ENCODE data around the gene KRTAP10-4. TPM values are rescaled to one million over a fixed set of nuclear protein-coding genes. Genes with fewer than 3 reads are reported as not detected.
"Not testable (repeated sequence)": the region's sequence is repeated elsewhere in the genome, so short reads cannot be mapped to it uniquely, and the experiment has no call there.

KRTAP10-4 gene
- total and polyA plus RNA-seq, 10 of the 15 experiments (the other 5 are each of a cell fraction or from before 2014, with no cell fraction given): not detected

DNA sequence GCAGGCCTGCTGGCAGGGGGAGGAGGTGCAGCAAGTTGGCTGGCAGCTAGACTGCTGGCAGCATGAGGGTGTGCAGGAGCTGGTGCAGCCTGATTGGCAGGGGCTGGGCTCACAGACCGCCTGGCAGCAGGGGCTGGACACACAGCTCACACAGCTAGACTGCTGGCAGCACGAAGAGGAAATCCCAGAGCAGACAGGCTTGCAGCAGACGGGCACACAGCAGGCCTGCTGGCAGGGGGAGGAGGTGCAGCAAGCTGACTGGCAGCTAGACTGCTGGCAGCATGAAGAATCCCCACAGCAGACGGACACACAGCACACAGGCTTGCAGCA lies 18.2 kb downstream of the KRTAP10-4 start:
- DNase-seq (ENCODE audit: low read depth, low spot score); H3K9me3 ChIP-seq (replicated peaks; ENCODE audit: control insufficient read depth, insufficient read depth, low read length); H3K27ac ChIP-seq (ENCODE audit: control insufficient read depth, insufficient read depth); RAD21 ChIA-PET (ENCODE audit: unreplicated experiment); POLR2A ChIA-PET; CTCF ChIA-PET; H4K20me1 ChIP-seq (ENCODE audit: control insufficient read depth, insufficient read depth); BruUV-seq (replicated peaks); H3K4me1 ChIP-seq (ENCODE audit: control insufficient read depth, insufficient read depth, low read length); ATAC-seq; H3K4me2 ChIP-seq (ENCODE audit: control insufficient read depth, insufficient read depth); intact Hi-C loops (cut with micrococcal nuclease; ENCODE audit: unreplicated experiment); H3K9ac ChIP-seq (ENCODE audit: control insufficient read depth, insufficient read depth, low read length); H3K4me3 ChIP-seq; SMC1A ChIA-PET (ENCODE audit: uncharacterized antibody, unreplicated experiment); H3K36me3 ChIP-seq (ENCODE audit: control insufficient read depth in 2 of 2, insufficient read depth in 2 of 2, low read length in 1 of 2); in situ Hi-C loops (cut with MboI); H3K27me3 ChIP-seq (replicated peaks in 1 of 2; ENCODE audit: control insufficient read depth in 2 of 2, insufficient read depth in 2 of 2, low read length in 1 of 2); H3K79me2 ChIP-seq (ENCODE audit: control insufficient read depth, insufficient read depth, low read length); H2AFZ ChIP-seq (ENCODE audit: control insufficient read depth, low read depth, low read length); FAIRE-seq: not testable (repeated sequence)
- WGBS (ENCODE audit: insufficient coverage, insufficient replicate concordance, low lambda C conversion rate, missing lambda C conversion rate): 0% methylated on average over 2 of the region's 4 CpGs

DNA sequence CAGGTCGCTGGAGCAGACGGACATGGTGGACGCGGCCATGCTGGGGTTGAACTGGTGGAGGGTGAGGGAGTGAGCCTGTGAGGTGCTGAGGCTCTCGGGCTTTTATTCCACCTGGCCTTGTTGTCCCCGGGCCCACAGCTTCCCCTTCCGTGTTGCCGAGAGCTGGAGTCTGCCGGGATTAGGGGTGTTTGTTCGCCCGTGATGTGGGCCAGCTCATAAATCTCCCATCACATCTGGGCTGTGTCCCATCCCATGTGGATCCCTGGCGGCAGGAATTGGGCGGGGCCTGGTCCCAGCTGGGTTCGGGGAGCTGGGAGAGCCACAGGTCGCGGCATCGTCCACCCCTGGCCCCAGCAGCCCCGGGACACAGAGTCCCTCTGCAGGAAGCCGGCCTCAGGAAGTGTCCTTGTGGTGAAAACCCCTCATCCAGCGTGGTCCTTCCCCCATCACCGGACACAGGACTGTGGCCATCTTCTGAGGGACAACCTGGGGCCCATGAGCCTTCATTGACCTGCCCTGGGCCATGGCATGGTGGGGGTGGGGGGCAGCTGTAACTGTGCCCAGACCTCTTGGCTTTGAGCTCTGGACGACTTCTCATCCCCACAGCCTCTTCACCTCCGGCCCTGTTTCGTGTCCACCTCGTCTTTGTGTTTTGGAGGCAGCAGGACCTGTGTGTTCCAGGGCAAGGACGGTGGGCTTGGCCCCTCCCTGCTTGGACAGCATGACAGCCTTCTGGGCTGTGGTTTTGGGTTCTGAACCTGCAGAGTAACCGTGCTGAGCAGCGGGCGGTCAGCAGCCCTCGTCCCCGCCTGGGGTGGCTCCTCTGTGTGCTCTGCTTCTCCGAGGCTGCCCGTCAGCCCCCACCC lies 19.1 kb downstream of the KRTAP10-4 start, which contains the start of gene KRTAP10-6:
Gene KRTAP10-6, minus strand, starts transcription at position 60 of the 866 bp plus-strand sequence. Its CDS starts 21 bp downstream, at position 39.
- DNase-seq (ENCODE audit: low read depth, low spot score) (no peak), ATAC-seq (no peak), FAIRE-seq (no peak)
- no peaks in the 10 kb centered on the region for H3K27me3 ChIP-seq (replicated peaks in 1 of 2; ENCODE audit: control insufficient read depth in 2 of 2, insufficient read depth in 2 of 2, low read length in 1 of 2)
- no peaks in the 10 kb centered on the region for H4K20me1 ChIP-seq (ENCODE audit: control insufficient read depth, insufficient read depth)
- H3K79me2 ChIP-seq (ENCODE audit: control insufficient read depth, insufficient read depth, low read length): no peaks in the 10 kb centered on the region
- no peak within 1 kb of the TSS for H2AFZ ChIP-seq (ENCODE audit: control insufficient read depth, low read depth, low read length)
- H3K9me3 ChIP-seq (replicated peaks; ENCODE audit: control insufficient read depth, insufficient read depth, low read length): no peaks in the 10 kb centered on the region; the same call in 2 of the 3 replicates
- no peak within 1 kb of the TSS for H3K27ac ChIP-seq (ENCODE audit: control insufficient read depth, insufficient read depth)
- no peak within 1 kb of the TSS for H3K4me2 ChIP-seq (ENCODE audit: control insufficient read depth, insufficient read depth)
- SMC1A ChIA-PET (ENCODE audit: uncharacterized antibody, unreplicated experiment): no interaction called here
- no peaks in the 10 kb centered on the region for H3K4me1 ChIP-seq (ENCODE audit: control insufficient read depth, insufficient read depth, low read length)
- in situ Hi-C loops (cut with MboI) (no loop called here), intact Hi-C loops (cut with micrococcal nuclease; ENCODE audit: unreplicated experiment) (no loop called here)
- CTCF ChIA-PET: no interaction called here
- no TSS peak for BruUV-seq (replicated peaks)
- H3K36me3 ChIP-seq (ENCODE audit: control insufficient read depth in 2 of 2, insufficient read depth in 2 of 2, low read length in 1 of 2): no peaks in the 10 kb centered on the region
- no peak within 1 kb of the TSS for H3K4me3 ChIP-seq
- POLR2A ChIA-PET: no interaction called here
- 32% methylated on average over 33 of the region's 33 CpGs for WGBS (ENCODE audit: insufficient coverage, insufficient replicate concordance, low lambda C conversion rate, missing lambda C conversion rate)
- no peak within 1 kb of the TSS for H3K9ac ChIP-seq (ENCODE audit: control insufficient read depth, insufficient read depth, low read length)
- RAD21 ChIA-PET (ENCODE audit: unreplicated experiment): no interaction called here
- TF ChIP-seq JUNB (IDR thresholded peaks at IDR 0.05) (no peak), CREB1 (IDR thresholded peaks at IDR 0.05; ENCODE audit: low read depth) (no peak), RAD51 (IDR thresholded peaks at IDR 0.05) (no peak), TAF1 (IDR thresholded peaks at IDR 0.05; ENCODE audit: borderline replicate concordance, low read depth, low read length) (no peak), ZBED1 (IDR thresholded peaks at IDR 0.05; ENCODE audit: borderline replicate concordance) (no peak)
- TF ChIP-seq, protein P1, sequence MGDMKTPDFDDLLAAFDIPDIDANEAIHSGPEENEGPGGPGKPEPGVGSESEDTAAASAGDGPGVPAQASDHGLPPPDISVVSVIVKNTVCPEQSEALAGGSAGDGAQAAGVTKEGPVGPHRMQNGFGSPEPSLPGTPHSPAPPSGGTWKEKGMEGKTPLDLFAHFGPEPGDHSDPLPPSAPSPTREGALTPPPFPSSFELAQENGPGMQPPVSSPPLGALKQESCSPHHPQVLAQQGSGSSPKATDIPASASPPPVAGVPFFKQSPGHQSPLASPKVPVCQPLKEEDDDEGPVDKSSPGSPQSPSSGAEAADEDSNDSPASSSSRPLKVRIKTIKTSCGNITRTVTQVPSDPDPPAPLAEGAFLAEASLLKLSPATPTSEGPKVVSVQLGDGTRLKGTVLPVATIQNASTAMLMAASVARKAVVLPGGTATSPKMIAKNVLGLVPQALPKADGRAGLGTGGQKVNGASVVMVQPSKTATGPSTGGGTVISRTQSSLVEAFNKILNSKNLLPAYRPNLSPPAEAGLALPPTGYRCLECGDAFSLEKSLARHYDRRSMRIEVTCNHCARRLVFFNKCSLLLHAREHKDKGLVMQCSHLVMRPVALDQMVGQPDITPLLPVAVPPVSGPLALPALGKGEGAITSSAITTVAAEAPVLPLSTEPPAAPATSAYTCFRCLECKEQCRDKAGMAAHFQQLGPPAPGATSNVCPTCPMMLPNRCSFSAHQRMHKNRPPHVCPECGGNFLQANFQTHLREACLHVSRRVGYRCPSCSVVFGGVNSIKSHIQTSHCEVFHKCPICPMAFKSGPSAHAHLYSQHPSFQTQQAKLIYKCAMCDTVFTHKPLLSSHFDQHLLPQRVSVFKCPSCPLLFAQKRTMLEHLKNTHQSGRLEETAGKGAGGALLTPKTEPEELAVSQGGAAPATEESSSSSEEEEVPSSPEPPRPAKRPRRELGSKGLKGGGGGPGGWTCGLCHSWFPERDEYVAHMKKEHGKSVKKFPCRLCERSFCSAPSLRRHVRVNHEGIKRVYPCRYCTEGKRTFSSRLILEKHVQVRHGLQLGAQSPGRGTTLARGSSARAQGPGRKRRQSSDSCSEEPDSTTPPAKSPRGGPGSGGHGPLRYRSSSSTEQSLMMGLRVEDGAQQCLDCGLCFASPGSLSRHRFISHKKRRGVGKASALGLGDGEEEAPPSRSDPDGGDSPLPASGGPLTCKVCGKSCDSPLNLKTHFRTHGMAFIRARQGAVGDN (IDR thresholded peaks at IDR 0.05): no peak
- TF ChIP-seq, protein P2, sequence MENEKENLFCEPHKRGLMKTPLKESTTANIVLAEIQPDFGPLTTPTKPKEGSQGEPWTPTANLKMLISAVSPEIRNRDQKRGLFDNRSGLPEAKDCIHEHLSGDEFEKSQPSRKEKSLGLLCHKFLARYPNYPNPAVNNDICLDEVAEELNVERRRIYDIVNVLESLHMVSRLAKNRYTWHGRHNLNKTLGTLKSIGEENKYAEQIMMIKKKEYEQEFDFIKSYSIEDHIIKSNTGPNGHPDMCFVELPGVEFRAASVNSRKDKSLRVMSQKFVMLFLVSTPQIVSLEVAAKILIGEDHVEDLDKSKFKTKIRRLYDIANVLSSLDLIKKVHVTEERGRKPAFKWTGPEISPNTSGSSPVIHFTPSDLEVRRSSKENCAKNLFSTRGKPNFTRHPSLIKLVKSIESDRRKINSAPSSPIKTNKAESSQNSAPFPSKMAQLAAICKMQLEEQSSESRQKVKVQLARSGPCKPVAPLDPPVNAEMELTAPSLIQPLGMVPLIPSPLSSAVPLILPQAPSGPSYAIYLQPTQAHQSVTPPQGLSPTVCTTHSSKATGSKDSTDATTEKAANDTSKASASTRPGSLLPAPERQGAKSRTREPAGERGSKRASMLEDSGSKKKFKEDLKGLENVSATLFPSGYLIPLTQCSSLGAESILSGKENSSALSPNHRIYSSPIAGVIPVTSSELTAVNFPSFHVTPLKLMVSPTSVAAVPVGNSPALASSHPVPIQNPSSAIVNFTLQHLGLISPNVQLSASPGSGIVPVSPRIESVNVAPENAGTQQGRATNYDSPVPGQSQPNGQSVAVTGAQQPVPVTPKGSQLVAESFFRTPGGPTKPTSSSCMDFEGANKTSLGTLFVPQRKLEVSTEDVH (IDR thresholded peaks at IDR 0.05; ENCODE audit: low read depth, partially characterized antibody): no peak
- TF ChIP-seq, protein P3, sequence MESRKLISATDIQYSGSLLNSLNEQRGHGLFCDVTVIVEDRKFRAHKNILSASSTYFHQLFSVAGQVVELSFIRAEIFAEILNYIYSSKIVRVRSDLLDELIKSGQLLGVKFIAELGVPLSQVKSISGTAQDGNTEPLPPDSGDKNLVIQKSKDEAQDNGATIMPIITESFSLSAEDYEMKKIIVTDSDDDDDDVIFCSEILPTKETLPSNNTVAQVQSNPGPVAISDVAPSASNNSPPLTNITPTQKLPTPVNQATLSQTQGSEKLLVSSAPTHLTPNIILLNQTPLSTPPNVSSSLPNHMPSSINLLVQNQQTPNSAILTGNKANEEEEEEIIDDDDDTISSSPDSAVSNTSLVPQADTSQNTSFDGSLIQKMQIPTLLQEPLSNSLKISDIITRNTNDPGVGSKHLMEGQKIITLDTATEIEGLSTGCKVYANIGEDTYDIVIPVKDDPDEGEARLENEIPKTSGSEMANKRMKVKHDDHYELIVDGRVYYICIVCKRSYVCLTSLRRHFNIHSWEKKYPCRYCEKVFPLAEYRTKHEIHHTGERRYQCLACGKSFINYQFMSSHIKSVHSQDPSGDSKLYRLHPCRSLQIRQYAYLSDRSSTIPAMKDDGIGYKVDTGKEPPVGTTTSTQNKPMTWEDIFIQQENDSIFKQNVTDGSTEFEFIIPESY (IDR thresholded peaks at IDR 0.05): no peak

All from GM12878 (cell line).